LNCAP (cell line): ENCODE data around the gene CNKSR2.

Experiments used
- CTCF ChIP-seq: fragments of 450-650 bp; IDR thresholded peaks from 2 replicates; pipeline ENCODE4 v1.5.1; 2017; ENCODE audit warnings: mild to moderate bottlenecking

Gene CNKSR2

GRCh38 chrX:21683941-21684340, 309.7 kb downstream of the CNKSR2 start:
- TF ChIP-seq CTCF, result no peak

GRCh38 chrX:21691512-21692018, 317.3 kb downstream of the CNKSR2 start:
- TF ChIP-seq CTCF, result no peak

- TF ChIP-seq CTCF, result no peak
Measured at GRCh38 chrX:21698272-21698671, 324.1 kb downstream of the CNKSR2 start.

- no peak for TF ChIP-seq CTCF
Measured at GRCh38 chrX:21699136-21699535, 324.9 kb downstream of the CNKSR2 start.

- no peak for TF ChIP-seq CTCF
Measured at GRCh38 chrX:21700275-21700674, 326.1 kb downstream of the CNKSR2 start.

- TF ChIP-seq CTCF, result no peak
Measured at GRCh38 chrX:21700967-21701366, 326.7 kb downstream of the CNKSR2 start.

GRCh38 chrX:21702725-21703124, 328.5 kb downstream of the CNKSR2 start:
- TF ChIP-seq CTCF, result no peak
